Astrocyte of the hippocampus (primary cell): Measurements from ENCODE around the gene KLF3.

Experiments used
- DNase-seq: peaks from one replicate; pipeline ENCODE4 v3.0.0; 2011; ENCODE audit warnings: low read depth, low spot score

Gene KLF3

DNA sequence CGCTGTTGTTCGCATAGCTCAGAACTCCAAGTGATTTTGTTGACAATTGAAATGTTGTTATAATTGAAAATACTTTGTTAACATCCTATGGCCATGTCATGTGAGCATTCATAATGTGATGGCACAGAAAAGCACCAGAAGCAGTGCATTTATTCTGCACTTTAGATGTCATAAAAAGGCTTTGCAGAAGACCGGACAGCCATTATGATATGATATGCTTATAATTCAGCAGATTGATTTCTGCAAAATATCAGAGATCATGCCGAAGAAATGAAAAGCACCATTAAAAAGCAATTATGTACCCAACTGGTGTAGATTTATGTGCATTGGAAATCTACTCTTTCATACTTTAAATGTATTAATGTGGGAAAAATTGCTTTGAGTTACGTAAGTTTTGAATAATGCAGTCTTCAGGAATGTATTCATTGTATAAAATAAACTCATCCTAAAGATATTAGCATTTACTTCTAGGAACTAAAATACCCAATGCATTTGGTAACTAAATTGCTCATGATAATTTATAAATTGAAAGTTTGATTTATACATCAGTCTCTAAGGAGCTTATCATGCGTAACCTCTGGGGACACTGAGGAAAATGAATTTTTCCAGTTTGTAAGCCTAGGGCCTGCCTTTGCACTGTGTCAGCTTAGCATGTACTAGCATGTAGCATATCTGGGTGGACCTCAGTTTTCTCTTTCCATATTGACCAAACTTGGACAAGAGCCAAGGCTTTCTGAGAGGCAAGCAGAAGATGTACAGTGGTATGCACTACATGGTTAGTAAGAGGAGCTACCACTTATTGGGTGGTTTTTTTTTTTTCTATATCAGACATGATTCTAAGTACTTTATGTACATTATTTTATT is 75.2 kb downstream of the KLF3 start:
- DNase-seq, result no peak

DNA sequence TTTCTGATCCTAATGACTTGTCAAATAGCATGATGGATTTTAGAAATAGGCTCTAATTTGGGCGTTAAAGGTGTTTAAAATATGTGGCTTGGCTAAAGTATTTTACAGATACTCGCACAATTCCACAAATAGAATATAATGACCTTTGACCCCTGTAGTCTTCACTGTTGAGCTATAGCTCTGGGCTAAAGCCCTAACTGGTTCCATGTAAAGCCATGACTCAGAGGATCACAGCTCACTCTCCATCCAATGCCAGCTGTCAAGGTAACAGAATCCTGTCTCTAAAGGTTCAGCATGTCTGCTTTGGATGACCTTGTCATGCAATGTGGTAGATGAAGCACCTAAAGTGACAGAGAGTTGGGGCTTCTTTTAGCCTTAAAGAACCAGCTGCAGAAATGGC is 76.3 kb downstream of the KLF3 start:
- no peak for DNase-seq

DNA sequence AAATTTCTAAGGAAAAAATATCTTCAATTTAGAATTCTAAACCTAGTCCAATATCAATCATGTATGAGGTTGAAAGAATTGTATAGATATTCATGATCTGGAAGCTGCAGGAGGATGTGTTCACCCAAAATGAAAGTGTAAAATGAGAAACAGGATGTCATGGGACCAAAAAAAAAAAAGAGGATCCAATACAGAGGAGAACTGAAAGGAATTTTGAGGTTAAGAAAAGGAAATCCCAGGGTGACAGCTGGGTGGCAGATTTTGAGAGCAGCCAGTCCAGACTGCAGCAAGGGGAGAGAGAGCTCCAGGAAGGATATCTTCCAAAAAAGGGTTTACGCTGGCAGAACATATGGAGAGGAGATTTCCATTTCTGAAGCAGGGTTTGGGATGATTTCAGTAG is 79.9 kb downstream of the KLF3 start:
- no peak for DNase-seq

DNA sequence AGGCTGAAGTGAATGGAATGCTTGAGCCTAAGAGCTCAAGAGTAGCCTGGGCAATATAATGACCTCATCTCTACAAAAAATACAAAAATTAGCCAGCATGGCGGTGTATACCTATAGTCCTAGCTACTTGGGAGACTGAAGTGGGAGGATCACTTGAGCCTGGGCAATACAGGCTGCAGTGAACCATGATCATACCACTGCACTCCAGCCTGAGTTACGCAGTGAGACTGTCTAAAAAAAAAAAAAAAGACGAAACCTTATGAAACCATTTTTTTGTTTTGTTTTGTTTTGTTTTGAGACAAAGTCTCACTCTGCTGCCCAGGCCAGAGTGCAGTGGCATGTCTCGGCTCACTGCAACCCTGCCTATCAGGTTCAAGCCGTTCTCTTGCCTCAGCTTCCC is 81.9 kb downstream of the KLF3 start:
- no peak for DNase-seq

DNA sequence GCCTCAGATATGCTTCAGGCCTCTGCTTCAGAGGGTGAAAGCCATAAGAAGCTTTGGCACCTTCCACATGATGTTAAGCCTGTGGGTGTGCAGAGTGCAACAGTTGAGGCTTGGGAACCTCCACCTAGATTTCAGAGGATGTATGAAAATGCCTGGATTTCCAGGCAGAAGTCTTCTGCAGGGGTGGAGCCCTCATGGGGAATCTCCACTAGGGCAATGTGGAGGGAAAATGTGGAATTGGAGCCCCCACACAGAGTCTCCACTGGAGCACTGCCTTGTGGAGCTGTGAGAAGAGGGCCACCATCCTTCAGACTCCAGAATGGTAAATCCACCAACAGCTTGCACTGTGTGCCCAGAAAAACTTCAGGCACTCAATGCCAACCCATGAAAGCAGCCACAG is 83.6 kb downstream of the KLF3 start:
- DNase-seq, result no peak

DNA sequence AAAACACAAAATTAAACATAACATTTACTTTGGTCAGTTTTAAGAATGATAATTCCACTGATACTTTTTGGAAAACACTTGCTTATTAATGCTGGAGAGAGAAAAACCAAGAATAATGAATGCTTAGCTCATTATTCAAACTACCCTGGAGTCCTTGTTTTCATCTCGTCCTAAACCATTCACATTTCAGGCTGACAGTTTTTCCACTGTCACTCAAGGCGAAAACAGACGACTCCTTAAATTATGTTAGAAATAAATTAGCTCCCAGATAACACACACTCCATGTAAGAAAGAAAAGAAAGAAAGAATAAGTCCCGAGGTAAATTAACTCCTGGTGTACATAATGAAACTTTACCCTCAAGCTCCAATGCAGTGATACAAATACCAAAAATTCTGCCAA is 85.3 kb downstream of the KLF3 start:
- DNase-seq, result no peak
